Calu3 (cell line): ENCODE measurements around the gene CCDC152. TPM values are rescaled to one million over a fixed set of nuclear protein-coding genes. Genes with fewer than 3 reads are reported as not detected.

Experiments
- Bru-seq: library from RNA; stranded (reverse); fragments of 400-500 nt; gene quantifications from one replicate; lab custom pipeline; 2021; lab: Mats Ljungman, UMichigan
- BruChase-seq, 2 experiments: library from RNA; stranded (reverse); fragments of 400-500 nt; gene quantifications; one replicate each; lab custom pipeline; 2021; lab: Mats Ljungman, UMichigan
- BruUV-seq: library from RNA; stranded (reverse); fragments of 400-500 nt; replicated peaks from 2 replicates; lab custom pipeline; 2021; lab: Mats Ljungman, UMichigan
- CTCF ChIA-PET: fragments of 300-600 bp; sonication (Branson Sonifier 250); formaldehyde crosslinking; loops from one replicate; lab custom pipeline; 2022; ENCODE audit warnings: antibody characterized with exemption; lab: Charles Lee
- DNase-seq: peaks from one replicate; pipeline ENCODE4 v3.0.0; 2022
- H3K27ac Mint-ChIP-seq: one replicate; pipeline ENCODE4 v1.8.0; 2022; ENCODE audit warnings: mixed read lengths; ENCODE audit not compliant: unreplicated experiment
- H3K27me3 Mint-ChIP-seq: one replicate; pipeline ENCODE4 v1.8.0; 2022; ENCODE audit warnings: mixed read lengths; ENCODE audit not compliant: unreplicated experiment
- H3K36me3 Mint-ChIP-seq: one replicate; pipeline ENCODE4 v1.8.0; 2022; ENCODE audit warnings: mild to moderate bottlenecking, moderate library complexity, mixed read lengths; ENCODE audit not compliant: insufficient read depth, unreplicated experiment
- H3K4me1 Mint-ChIP-seq: one replicate; pipeline ENCODE4 v1.8.0; 2022; ENCODE audit warnings: mild to moderate bottlenecking, low read depth, mixed read lengths; ENCODE audit not compliant: unreplicated experiment
- H3K4me3 Mint-ChIP-seq: one replicate; pipeline ENCODE4 v1.8.0; 2022; ENCODE audit warnings: mild to moderate bottlenecking, low read depth, moderate library complexity, mixed read lengths; ENCODE audit not compliant: unreplicated experiment
- H3K9me3 Mint-ChIP-seq: one replicate; pipeline ENCODE4 v1.8.0; 2022; ENCODE audit warnings: low read depth, mixed read lengths; ENCODE audit not compliant: unreplicated experiment
- intact Hi-C: fragments of 100-400 bp; cut with micrococcal nuclease; formaldehyde crosslinking; loops from one replicate; pipeline ENCODE4 v1.10.0; 2022; ENCODE audit not compliant: unreplicated experiment
- long read RNA-seq: library from polyadenylated mRNA; stranded (forward); transcript quantifications from one replicate; pipeline ENCODE4 v2.0.0, GENCODE V29; 2022
- total RNA-seq: library from RNA; stranded (reverse); gene quantifications from 2 replicates; pipeline ENCODE4 v1.2.3, GENCODE V29; 2022
- TF ChIP-seq, protein P1 (sequence below): fragments of 200-600 bp; IDR thresholded peaks from one replicate; pipeline ENCODE4 v1.8.0; 2022; ENCODE audit warnings: antibody characterized with exemption; ENCODE audit not compliant: unreplicated experiment

CCDC152 gene, protein sequence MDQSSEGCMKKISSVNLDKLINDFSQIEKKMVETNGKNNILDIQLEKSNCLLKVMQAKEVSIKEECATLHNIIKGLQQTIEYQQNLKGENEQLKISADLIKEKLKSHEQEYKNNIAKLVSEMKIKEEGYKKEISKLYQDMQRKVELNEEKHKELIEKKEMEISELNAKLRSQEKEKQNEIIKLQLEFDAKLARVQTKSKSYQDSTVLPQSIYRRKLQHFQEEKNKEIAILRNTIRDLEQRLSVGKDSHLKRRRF
- total RNA-seq (15.7 and 16.3 TPM in 2 replicates), Bru-seq, nascent RNA (percentile 68 among the genes with signal in this experiment), BruChase-seq, experiment 1, labeled RNA remaining after a 6-hour chase (percentile 69 among the genes with signal in this experiment), BruChase-seq, experiment 2, labeled RNA remaining after a 2-hour chase (percentile 65 among the genes with signal in this experiment)
- long read RNA-seq, transcript CCDC152-201 (9 exons, 3,431 nt), result major isoform, 36 of 55 reads
- long read RNA-seq, partial matches to known transcripts, result 1 of 55 reads
- long read RNA-seq, other reads (novel, unspliced or antisense), result 18 of 55 reads

DNA sequence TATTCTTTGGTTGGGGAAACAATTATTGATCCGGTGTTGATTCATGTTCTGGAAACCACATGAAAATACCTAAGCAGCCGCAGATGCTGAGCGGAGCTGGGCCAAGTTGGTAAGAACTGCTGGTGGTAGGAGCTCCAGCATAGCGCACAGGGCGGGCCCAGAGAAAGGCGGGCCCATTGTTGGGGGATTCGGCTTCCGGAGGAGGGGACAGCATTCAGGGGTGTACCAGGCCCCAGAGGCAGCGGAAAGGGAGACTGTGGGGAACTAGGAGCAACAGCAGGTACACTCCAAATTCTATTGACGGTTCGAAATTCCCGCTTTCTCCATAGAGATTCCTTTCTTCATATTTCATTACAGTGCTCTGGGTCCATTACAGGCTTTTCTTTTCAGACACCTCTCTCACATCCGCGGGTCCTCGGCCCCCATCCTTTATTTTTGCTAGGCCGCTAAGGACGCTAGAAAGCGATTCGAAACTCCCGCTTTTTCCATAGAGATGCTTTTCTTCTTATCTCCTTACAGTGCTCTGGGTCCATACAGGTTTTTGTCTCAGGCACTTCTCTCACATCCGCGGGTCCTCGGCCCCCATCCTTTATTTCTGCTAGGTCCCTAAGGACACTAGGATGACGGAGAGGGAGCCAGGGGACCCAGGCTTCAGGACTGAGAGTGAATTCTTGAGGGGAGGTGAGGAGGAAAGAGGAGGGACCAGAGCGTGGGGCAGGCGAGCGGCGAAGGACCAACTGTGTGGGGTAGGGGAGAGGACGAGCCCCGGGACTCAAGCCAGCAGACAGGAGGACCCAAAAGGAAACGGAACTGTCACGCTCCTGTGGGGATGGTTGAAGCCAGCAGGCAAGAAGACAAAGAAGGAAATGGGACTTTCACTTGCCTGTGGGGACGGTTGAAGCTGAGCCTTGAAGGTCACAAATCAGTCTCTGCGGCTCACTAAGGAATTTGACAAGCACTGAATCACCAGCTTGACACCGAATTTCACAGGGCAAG lies at the start of gene CCDC152:
CCDC152 (plus strand) TSS at position 213 of the 996 bp plus-strand sequence. CDS start 2,304 bp downstream, outside the sequence.
- Mint-ChIP-seq H3K9me3 (no peaks in the 10 kb centered on the region), H3K27me3 (no peaks in the 10 kb centered on the region), H3K27ac (peak within 1 kb of the TSS; percentile 16), H3K4me3 (peak within 1 kb of the TSS; percentile 87), H3K36me3 (peaks cover 12% of the 10 kb centered on the region), H3K4me1 (peaks cover 17% of the 10 kb centered on the region)
- CTCF ChIA-PET, result interaction anchor here (0.6 to 1.0 kb wide), 3 partner anchors 11 to 919 kb away, joined by 3 to 4 read pairs (median 3); no protein-coding TSS in a partner anchor
- DNase-seq, result peak; percentile 81
- TF ChIP-seq, protein P1, sequence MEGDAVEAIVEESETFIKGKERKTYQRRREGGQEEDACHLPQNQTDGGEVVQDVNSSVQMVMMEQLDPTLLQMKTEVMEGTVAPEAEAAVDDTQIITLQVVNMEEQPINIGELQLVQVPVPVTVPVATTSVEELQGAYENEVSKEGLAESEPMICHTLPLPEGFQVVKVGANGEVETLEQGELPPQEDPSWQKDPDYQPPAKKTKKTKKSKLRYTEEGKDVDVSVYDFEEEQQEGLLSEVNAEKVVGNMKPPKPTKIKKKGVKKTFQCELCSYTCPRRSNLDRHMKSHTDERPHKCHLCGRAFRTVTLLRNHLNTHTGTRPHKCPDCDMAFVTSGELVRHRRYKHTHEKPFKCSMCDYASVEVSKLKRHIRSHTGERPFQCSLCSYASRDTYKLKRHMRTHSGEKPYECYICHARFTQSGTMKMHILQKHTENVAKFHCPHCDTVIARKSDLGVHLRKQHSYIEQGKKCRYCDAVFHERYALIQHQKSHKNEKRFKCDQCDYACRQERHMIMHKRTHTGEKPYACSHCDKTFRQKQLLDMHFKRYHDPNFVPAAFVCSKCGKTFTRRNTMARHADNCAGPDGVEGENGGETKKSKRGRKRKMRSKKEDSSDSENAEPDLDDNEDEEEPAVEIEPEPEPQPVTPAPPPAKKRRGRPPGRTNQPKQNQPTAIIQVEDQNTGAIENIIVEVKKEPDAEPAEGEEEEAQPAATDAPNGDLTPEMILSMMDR, result no peak
- intact Hi-C loops, result no loop called here
- BruUV-seq, result TSS peak; percentile 56

DNA sequence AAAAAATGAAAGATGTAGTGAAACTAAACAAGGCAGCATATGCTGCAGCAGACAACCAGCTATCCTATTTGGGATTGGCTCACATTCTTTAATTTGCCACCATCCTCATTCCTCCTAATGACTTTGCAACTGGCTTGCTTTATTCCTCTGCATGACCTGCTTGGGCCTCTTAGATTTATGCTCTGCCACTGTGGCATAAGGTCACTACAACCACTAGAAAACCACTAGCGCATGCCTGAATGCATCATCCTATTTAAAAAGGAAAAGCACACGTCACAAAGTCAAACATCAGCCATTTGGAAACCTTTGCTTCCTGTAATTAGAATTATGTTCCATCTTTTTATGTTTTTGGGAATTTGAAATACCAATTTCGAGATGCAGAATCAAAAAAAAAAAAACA lies 40.8 kb upstream of the CCDC152 start:
- no peaks in the 10 kb centered on the region for H3K9me3 Mint-ChIP-seq
- H3K27me3 Mint-ChIP-seq, result no peaks in the 10 kb centered on the region
- no peak overlapping the region for H3K4me3 Mint-ChIP-seq
- TF ChIP-seq, protein P1, result no peak
- DNase-seq, result no peak
- no peaks in the 10 kb centered on the region for H3K36me3 Mint-ChIP-seq
- BruUV-seq, result no TSS peak
- no peaks in the 10 kb centered on the region for H3K4me1 Mint-ChIP-seq
- intact Hi-C loops, result no loop called here
- CTCF ChIA-PET, result no interaction called here
- H3K27ac Mint-ChIP-seq, result no peak overlapping the region

DNA sequence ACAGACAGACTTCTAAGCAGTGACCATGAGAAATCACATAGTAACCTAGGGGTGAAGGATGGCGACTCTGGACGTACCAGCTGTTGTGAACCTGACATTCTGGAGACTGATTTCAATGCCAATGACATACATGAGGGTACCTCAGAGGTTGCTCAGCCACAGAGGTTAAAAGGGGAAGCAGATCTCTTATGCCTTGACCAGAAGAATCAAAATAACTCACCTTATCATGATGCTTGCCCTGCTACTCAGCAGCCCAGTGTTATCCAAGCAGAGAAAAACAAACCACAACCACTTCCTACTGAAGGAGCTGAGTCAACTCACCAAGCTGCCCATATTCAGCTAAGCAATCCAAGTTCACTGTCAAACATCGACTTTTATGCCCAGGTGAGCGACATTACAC lies 38.0 kb upstream of the CCDC152 start:
- Mint-ChIP-seq H3K4me3 (no peak overlapping the region), H3K27me3 (peaks cover 8% of the 10 kb centered on the region), H3K36me3 (no peaks in the 10 kb centered on the region), H3K27ac (no peak overlapping the region), H3K9me3 (no peaks in the 10 kb centered on the region), H3K4me1 (no peaks in the 10 kb centered on the region)
- no TSS peak for BruUV-seq
- intact Hi-C loops, result no loop called here
- DNase-seq, result no peak
- TF ChIP-seq, protein P1, result no peak
- CTCF ChIA-PET, result no interaction called here

DNA sequence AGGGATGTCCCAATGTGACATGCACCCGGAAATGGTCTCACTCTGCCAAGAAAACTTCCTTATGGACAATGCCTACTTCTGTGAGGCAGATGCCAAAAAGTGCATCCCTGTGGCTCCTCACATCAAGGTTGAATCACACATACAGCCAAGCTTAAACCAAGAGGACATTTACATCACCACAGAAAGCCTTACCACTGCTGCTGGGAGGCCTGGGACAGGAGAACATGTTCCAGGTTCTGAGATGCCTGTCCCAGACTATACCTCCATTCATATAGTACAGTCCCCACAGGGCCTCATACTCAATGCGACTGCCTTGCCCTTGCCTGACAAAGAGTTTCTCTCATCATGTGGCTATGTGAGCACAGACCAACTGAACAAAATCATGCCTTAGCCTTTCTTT lies 37.6 kb upstream of the CCDC152 start:
- Mint-ChIP-seq H3K27me3 (peaks cover 13% of the 10 kb centered on the region), H3K4me1 (no peaks in the 10 kb centered on the region), H3K27ac (no peak overlapping the region), H3K4me3 (no peak overlapping the region), H3K36me3 (no peaks in the 10 kb centered on the region), H3K9me3 (no peaks in the 10 kb centered on the region)
- intact Hi-C loops, result no loop called here
- DNase-seq, result no peak
- BruUV-seq, result no TSS peak
- TF ChIP-seq, protein P1, result no peak
- CTCF ChIA-PET, result no interaction called here
